ENCODE data around the gene MCC.

- TF ChIP-seq CTCF (conservative IDR thresholded peaks at IDR 0.05; ENCODE audit: low read length) (no peak), EZH2phosphoT487 (IDR thresholded peaks at IDR 0.05; ENCODE audit: borderline replicate concordance, low read depth, low read length) (no peak)
These were observed 191.6 kb downstream of the MCC start for GRCh38 chr5:113296676-113297075.
